GM12875 (cell line): Measurements from ENCODE around the gene MNT.

ENCODE experiments used
- H3K4me3 ChIP-seq: one replicate; pipeline ENCODE4 v1.5.1; 2011; ENCODE audit warnings: low read depth, low read length, control low read depth
- CTCF ChIP-seq: IDR thresholded peaks from 2 replicates; pipeline ENCODE4 v1.5.1; 2011; ENCODE audit warnings: low read depth, mild to moderate bottlenecking, control low read depth, inconsistent platforms, low read length, moderate library complexity, borderline replicate concordance; ENCODE audit not compliant: insufficient read depth

Gene MNT

GRCh38 chr17:2398655-2399571 lies 1.9 kb downstream of the MNT start:
- peak overlapping the region; percentile 70 for H3K4me3 ChIP-seq
- TF ChIP-seq CTCF: no peak

- no peak overlapping the region for H3K4me3 ChIP-seq
- no peak for TF ChIP-seq CTCF
These were observed 2.7 kb downstream of the MNT start for GRCh38 chr17:2398182-2398581.

GRCh38 chr17:2397247-2398171 lies 3.4 kb downstream of the MNT start:
- TF ChIP-seq CTCF: no peak
- H3K4me3 ChIP-seq: peak overlapping the region; percentile 42

- peak overlapping the region; percentile 42 for H3K4me3 ChIP-seq
- no peak for TF ChIP-seq CTCF
These were observed 4.2 kb downstream of the MNT start for GRCh38 chr17:2396568-2397246.

GRCh38 chr17:2396192-2396567 lies 4.7 kb downstream of the MNT start:
- H3K4me3 ChIP-seq: peak overlapping the region; percentile 42
- no peak for TF ChIP-seq CTCF

- H3K4me3 ChIP-seq: no peak overlapping the region
These were observed 5.3 kb downstream of the MNT start for GRCh38 chr17:2395258-2396181.

More at GRCh38 chr17:2395258-2396181, 5.3 kb downstream of the MNT start:
- TF ChIP-seq CTCF: no peak
